MG63 (cell line): ENCODE data around the gene PDILT. TPM values are rescaled to one million over a fixed set of nuclear protein-coding genes. Genes with fewer than 3 reads are reported as not detected.
"Not testable (repeated sequence)": the region's sequence is repeated elsewhere in the genome, so short reads cannot be mapped to it uniquely, and the experiment has no call there.

Experiments used
- DNase-seq: peaks from one replicate; pipeline ENCODE4 v3.0.0-alpha.2; 2020
- H3K27me3 ChIP-seq: fragments of 250-450 bp; sonication (Bioruptor Pico); 2 replicates; pipeline ENCODE4 v1.5.1; 2020; ENCODE audit warnings: mild to moderate bottlenecking, moderate library complexity
- H3K36me3 ChIP-seq: fragments of 250-450 bp; sonication (Bioruptor Pico); 2 replicates; pipeline ENCODE4 v1.5.1; 2020; ENCODE audit warnings: mild to moderate bottlenecking, moderate library complexity
- H3K4me3 ChIP-seq: fragments of 250-450 bp; sonication (Bioruptor Pico); 2 replicates; pipeline ENCODE4 v1.5.1; 2020; ENCODE audit warnings: mild to moderate bottlenecking, moderate library complexity
- H3K9me3 ChIP-seq: fragments of 250-450 bp; sonication (Bioruptor Pico); 2 replicates; pipeline ENCODE4 v1.5.1; 2020; ENCODE audit warnings: mild to moderate bottlenecking, moderate library complexity
- total RNA-seq: library from RNA; depleted of rRNA; stranded (reverse); fragments of >200 nt; shearing (Covaris generic); gene quantifications from 2 replicates; pipeline ENCODE4 v1.2.3, GENCODE V29; 2014; ENCODE audit warnings: low replicate concordance

PDILT gene
- total RNA-seq, 1 experiment from 2014 or later: not detected

GRCh38 chr16:20347666-20348364 lies 56.7 kb downstream of the PDILT start:
- H3K27me3 ChIP-seq: peaks cover 7% of the 10 kb centered on the region
- H3K36me3 ChIP-seq: no peaks in the 10 kb centered on the region
- no peak overlapping the region for H3K4me3 ChIP-seq
- DNase-seq: no peak
- no peaks in the 10 kb centered on the region for H3K9me3 ChIP-seq

GRCh38 chr16:20344611-20345010 lies 59.9 kb downstream of the PDILT start:
- Histone ChIP-seq H3K9me3 (no peaks in the 10 kb centered on the region), H3K4me3 (no peak overlapping the region), H3K36me3 (no peaks in the 10 kb centered on the region), H3K27me3 (peaks cover under 1% of the 10 kb centered on the region; the same call in 1 of the 2 replicates)
- DNase-seq: no peak

GRCh38 chr16:20339744-20340143 lies 64.8 kb downstream of the PDILT start:
- H3K27me3 ChIP-seq: peaks cover 6% of the 10 kb centered on the region; the same call in 1 of the 2 replicates
- H3K4me3 ChIP-seq: no peak overlapping the region
- H3K36me3 ChIP-seq: no peaks in the 10 kb centered on the region
- DNase-seq: no peak
- H3K9me3 ChIP-seq: no peaks in the 10 kb centered on the region

GRCh38 chr16:20336955-20337354 lies 67.6 kb downstream of the PDILT start:
- no peaks in the 10 kb centered on the region for H3K36me3 ChIP-seq
- H3K27me3 ChIP-seq: peaks cover 6% of the 10 kb centered on the region; the same call in 1 of the 2 replicates
- no peaks in the 10 kb centered on the region for H3K9me3 ChIP-seq
- no peak overlapping the region for H3K4me3 ChIP-seq
- DNase-seq: no peak

DNA sequence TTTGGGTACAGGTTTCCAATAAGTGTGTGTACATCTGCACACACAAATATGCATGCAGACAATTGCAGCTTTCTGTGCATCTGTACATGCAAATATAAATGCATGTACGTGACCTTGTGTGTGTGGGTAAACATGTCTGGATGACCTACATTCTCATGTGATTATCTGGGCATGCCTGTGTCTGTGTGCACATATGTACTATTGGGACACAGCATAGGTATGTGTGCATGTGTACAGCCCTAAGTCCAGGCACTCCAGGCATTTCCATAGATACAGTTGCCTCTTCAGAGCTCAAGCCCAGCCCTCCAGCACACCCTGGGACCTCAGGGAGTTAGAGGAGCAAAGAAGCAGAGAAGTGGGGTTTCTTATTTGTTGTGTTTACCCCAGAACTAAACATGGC lies 70.1 kb downstream of the PDILT start:
- no peak for DNase-seq
- Histone ChIP-seq H3K4me3 (no peak overlapping the region), H3K27me3 (peaks cover 3% of the 10 kb centered on the region; the same call in 1 of the 2 replicates), H3K9me3 (no peaks in the 10 kb centered on the region), H3K36me3 (no peaks in the 10 kb centered on the region)

DNA sequence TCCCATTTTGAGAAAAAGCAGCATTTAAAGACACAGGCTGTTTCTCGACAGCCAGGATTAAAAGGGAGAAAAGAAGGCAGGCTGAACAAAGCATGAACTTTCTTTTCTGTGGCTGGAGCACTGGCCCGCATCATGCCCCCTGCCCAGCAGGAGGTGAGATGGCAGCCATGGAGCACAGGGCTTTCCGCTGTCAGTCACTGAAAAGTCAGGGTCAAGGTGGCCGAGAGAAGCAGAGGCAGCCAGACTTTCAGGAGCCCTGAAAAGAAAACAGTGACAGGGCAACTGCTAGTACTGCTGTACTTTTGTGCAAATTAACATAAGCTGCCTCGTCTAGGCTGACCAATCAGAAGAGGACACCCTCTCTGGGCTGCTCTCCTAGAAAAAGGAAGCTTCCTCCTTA lies 71.4 kb downstream of the PDILT start:
- no peak for DNase-seq
- Histone ChIP-seq H3K4me3 (no peak overlapping the region), H3K9me3 (no peaks in the 10 kb centered on the region), H3K27me3 (no peaks in the 10 kb centered on the region), H3K36me3 (no peaks in the 10 kb centered on the region)

DNA sequence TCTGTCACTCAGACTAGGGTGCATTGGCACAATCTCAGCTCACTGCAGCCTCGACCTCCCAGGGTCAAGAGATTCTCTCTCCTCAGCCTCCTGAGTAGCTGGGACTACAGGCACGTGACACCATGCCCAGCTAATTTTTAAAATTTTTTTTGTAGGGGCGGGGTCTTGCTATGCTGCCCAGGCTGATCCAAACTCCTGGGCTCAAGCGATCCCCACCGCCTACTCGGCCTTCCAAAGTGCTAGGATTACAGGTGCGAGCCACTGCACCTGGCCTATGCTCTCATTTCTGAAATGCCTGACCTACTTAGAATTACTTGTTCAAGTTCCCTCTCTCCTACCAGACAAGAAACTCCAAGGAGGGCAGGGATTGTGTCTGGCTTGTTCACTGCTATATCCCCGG lies 72.1 kb downstream of the PDILT start:
- Histone ChIP-seq H3K27me3 (no peaks in the 10 kb centered on the region), H3K4me3 (no peak overlapping the region), H3K9me3 (no peaks in the 10 kb centered on the region), H3K36me3 (no peaks in the 10 kb centered on the region)
- DNase-seq: no peak

DNA sequence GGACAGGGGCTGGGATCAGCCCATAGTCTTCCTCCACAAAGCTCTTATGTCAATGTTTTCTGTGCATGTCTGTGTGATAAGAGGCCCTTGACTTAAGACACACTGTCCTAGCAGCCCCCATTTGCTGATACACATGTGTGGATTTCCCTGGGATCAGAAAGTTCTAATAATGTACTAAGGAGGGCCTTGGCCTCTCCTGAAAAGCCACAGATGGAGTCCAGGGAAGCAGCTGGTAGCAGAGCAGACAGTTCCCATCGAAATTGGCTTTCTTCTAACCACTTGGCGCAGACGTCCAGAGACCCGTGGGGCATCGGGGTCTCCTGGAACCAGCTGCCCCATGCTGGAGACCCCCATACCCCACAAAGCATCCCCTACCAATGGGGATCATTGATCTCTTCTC lies 72.9 kb downstream of the PDILT start:
- Histone ChIP-seq H3K27me3 (no peaks in the 10 kb centered on the region), H3K4me3 (no peak overlapping the region), H3K36me3 (no peaks in the 10 kb centered on the region), H3K9me3 (no peaks in the 10 kb centered on the region)
- DNase-seq: no peak

DNA sequence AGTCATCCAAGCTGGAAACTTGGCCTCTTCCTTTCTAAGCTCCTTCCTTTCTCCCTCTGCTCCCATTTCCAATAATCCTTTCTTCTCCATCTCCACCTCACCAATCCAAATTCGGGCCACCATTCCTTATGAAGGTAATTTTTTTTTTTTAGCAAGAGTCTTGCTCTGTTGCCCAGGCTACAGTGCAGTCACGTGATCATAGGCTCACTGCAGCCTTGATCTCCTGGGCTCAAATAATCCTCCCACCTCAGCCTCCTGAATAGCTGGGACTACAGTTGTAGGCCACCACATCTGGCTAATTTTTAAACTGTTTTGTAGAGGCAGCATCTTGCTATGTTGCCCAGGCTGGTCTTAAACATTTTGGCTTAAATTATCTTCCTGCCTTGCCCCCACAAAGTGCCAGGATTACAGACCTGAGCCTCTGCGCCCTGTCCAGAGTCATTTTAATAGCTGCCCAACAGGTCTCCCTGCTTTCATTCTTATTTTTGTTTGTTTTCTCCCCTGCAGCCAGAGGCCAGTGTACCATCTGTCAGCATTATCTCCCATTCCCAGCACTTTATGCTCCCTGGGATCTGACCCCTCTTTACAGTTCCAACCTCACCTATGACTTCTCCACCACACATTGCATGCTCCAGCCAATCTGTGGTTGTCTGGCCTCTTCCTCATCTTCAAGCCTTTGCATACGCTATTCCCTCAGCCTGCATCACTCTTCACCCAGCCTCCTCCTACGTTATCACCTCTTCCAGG lies 75.0 kb downstream of the PDILT start:
- Histone ChIP-seq H3K36me3 (no peaks in the 10 kb centered on the region), H3K9me3 (no peaks in the 10 kb centered on the region), H3K27me3 (no peaks in the 10 kb centered on the region), H3K4me3 (no peak overlapping the region)
- no peak for DNase-seq

DNA sequence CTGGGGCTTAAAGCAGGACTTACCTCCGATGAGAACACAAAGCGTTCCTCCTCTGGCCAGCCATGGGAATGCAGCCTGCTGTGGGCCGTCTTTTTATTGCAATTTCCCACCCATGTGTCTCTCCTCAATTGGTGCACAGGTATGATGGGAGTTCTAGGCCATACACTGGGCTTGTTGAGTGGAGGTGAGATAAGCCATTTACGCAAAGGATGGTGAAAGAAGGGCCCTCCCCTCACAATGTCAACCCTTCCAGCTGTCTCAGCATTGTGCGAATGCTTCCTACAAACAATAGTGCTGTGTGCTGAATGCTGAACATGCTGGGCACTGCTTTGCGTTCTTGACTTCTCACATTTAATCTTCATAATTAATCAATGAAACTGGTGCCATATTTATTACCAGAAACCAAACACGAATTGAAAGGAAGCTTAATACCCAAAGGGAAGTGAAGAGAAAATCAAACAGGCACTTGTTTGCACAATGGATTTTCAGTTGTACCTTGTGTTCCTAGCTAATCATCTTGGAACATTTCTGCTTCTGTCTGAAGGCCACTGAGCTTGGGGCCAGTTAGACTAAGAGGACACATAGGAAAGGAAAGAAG lies 77.0 kb downstream of the PDILT start, which contains the start of gene GP2:
TSS of gene GP2 (minus strand) at position 70 of the 598 bp plus-strand sequence. CDS start 1,082 bp downstream, outside the sequence.
- no peak within 1 kb of the TSS for H3K4me3 ChIP-seq
- no peaks in the 10 kb centered on the region for H3K36me3 ChIP-seq
- H3K27me3 ChIP-seq: no peaks in the 10 kb centered on the region
- H3K9me3 ChIP-seq: no peaks in the 10 kb centered on the region
- DNase-seq: no peak

GRCh38 chr16:20326321-20326720 lies 78.2 kb downstream of the PDILT start:
- Histone ChIP-seq H3K9me3 (no peaks in the 10 kb centered on the region), H3K27me3 (no peaks in the 10 kb centered on the region), H3K36me3 (no peaks in the 10 kb centered on the region), H3K4me3 (no peak overlapping the region)
- no peak for DNase-seq

DNA sequence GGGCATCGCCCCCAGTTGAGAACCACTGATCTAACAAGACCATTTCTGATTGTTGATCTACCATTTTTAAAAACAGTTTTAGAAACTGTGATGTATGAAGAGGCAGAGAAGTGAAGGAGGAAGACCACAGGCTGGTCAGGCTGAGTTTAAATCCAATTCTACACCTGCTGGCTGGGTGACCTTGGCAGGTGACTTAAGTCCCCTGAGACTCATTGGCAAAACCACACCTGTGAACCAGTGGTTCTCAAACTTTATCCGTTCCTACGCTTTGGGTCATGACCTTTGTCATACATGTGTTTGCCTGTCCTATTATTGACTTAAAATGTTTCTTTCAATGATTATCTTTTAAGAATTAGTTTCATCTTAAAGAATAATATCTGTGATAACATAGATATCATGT lies 79.5 kb downstream of the PDILT start:
- Histone ChIP-seq H3K36me3 (no peaks in the 10 kb centered on the region), H3K27me3 (no peaks in the 10 kb centered on the region), H3K4me3 (no peak overlapping the region), H3K9me3 (no peaks in the 10 kb centered on the region)
- DNase-seq: no peak

DNA sequence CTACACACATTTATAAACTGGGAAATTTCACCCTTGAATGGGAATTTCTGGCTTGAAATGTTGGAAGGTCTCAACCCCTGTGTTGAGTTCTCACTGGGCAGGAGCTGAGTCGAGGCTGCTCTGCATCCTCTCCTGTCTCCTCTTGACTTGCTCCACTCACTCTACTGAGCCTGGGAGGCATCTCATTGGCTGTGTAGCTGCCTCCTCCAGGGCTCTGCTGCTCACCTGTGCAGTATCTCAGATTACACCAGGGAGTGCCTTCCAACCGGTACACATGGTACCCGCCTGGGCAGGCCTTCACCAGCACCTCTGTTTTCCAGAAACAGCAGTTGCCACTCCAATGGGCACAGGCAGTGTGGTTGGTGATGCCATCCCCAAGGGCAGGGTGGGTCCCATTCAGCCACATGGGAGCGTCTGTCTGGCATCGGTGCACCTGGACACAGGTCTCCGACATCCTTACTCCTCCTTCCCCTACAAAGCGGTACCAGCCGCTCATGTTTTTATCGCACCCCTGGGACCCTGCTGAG lies 80.9 kb downstream of the PDILT start:
- DNase-seq: no peak
- H3K36me3 ChIP-seq: no peaks in the 10 kb centered on the region
- no peak overlapping the region for H3K4me3 ChIP-seq
- no peaks in the 10 kb centered on the region for H3K27me3 ChIP-seq
- H3K9me3 ChIP-seq: no peaks in the 10 kb centered on the region

- Histone ChIP-seq H3K36me3 (no peaks in the 10 kb centered on the region), H3K4me3 (no peak overlapping the region), H3K27me3 (no peaks in the 10 kb centered on the region), H3K9me3 (no peaks in the 10 kb centered on the region)
- DNase-seq: no peak
Observed at GRCh38 chr16:20322696-20323095, 81.8 kb downstream of the PDILT start.

DNA sequence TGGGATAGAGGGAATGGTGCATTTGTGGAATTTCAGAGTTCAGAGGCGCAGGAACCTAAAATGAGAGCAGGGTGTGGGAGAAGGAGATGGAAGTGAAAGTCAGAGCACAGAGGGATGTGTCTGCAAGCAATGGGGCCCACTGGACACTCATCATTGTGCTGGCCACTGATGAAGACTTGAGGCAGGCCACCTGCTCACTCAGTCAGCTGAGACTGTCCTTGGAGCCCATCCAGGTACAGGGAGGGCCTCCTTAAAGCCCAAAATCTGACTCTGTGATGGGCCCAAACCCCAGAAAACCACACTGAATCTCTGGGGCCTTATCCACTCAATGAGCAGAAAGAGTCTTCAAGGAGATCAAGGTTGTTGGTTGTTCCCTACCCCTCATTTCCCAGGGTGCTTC lies 82.9 kb downstream of the PDILT start:
- H3K27me3 ChIP-seq: peaks cover 4% of the 10 kb centered on the region; the same call in 1 of the 2 replicates
- H3K36me3 ChIP-seq: no peaks in the 10 kb centered on the region
- no peaks in the 10 kb centered on the region for H3K9me3 ChIP-seq
- H3K4me3 ChIP-seq: no peak overlapping the region
- DNase-seq: no peak

DNA sequence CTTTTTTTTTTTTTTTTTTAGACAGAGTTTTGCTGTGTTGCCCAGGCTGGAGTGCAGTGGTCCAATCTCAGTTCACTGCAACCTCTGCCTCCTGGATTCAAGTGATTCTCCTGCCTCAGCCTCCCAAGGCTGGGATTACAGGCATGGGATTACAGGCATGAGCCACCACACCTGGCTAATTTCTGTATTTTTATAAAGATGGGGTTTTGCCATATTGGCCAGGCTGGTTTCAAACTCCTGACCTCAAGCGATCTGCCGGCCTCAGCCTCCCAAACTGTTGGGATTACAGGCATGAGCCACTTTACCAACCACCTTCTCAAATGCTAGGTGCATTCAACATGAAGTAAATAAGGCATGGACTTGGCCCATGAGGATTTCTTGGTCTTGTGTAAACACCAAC lies 83.5 kb downstream of the PDILT start:
- H3K9me3 ChIP-seq, H3K36me3 ChIP-seq, H3K27me3 ChIP-seq, DNase-seq, H3K4me3 ChIP-seq: not testable (repeated sequence)

GRCh38 chr16:20320592-20320991 lies 83.9 kb downstream of the PDILT start:
- H3K36me3 ChIP-seq: no peaks in the 10 kb centered on the region
- no peak for DNase-seq

More at GRCh38 chr16:20320592-20320991, 83.9 kb downstream of the PDILT start:
- Histone ChIP-seq H3K9me3 (no peaks in the 10 kb centered on the region), H3K4me3 (no peak overlapping the region), H3K27me3 (peaks cover 4% of the 10 kb centered on the region; the same call in 1 of the 2 replicates)
